Stimulated activated CD4-positive, alpha-beta T cell treated with anti-CD3 and anti-CD28 coated beads, TNF-alpha, amount 100 ng/mL, for 4 hours (primary cell): Measurements from ENCODE around the gene PLCB1.
"Not testable (repeated sequence)": the region's sequence is repeated elsewhere in the genome, so short reads cannot be mapped to it uniquely, and the experiment has no call there.

Source experiments
- DNase-seq, 3 experiments: peaks; one replicate each; pipeline ENCODE4 v3.0.0-alpha.2; 2020; ENCODE audit warnings: low read depth in 3 of 3

PLCB1 gene

DNA sequence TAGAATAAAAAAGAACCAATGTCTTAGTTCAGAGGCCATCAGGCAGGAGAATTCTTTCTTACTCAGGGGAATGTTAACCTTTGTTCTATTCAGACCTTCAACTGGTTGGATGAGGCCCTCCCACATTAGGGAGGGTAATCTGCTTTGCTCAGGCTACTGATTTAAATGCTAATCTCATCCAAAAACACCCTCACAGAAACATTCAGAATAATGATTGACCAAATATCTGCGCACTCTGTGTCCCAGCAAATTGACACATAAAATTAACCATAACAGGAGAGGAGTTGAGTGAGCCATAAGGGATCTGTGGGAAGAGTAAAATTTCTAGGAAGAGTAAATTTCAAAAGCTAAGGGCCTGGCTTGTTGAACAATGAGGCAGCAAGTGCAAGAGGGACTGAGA, 702.8 kb downstream of the PLCB1 start:
- no peak for DNase-seq

DNA sequence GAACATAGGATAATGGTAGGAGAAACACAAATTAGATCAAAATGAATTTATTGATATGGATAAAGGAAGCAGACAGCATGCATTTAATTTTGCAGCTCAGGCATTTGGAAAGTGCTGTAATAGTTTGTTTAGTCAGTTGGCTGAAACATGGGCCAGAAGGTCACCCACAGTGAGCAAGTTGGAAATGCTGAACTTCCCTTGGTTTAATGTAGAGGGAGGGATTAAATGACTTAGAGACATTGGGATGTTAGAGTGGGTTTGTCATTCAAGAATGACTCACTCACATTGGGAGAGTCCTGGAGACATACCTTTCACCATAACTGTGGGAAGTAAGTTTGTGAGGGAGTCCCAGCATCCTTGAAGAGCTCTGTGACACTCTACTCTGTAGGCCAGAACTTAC, 705.3 kb downstream of the PLCB1 start:
- DNase-seq, result no peak

DNA sequence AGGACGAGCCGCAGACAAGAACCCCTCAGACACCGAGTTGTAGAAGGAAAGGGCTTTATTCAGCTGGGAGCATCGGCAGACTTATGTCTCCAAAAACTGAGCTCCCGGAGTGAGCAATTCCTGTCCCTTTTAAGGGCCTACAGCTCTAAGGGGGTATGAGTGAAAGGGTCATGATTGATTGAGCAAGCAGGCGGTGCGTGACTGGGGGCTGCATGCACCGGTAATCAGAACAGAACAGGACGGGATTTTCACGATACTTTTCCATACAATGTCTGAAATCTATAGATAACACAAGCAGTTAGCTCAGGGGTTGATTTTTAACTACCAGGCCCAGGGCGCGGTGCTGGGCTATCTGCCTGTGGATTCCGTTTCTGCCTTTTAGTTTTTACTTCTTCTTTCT, 710.5 kb downstream of the PLCB1 start:
- DNase-seq, result no peak

DNA sequence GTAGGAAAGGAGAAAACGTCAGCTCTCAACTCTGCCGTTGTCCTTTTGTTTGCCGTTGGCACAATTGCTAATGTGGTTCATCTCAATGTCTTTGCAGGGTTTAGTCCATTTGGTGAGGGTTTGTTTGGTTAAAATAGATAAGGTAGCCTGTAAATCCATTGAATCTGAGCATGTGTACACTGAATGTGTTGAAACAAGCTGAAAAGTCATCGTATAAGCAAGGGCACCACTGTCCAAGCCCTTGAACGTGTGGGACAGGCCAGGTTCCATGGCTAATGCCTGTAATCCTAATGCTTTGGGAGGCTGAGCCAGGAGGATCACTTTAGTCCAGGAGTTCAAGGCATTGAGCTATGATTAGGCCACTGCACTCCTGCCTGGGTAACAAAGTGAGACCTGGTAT, 712.1 kb downstream of the PLCB1 start:
- DNase-seq, result no peak

DNA sequence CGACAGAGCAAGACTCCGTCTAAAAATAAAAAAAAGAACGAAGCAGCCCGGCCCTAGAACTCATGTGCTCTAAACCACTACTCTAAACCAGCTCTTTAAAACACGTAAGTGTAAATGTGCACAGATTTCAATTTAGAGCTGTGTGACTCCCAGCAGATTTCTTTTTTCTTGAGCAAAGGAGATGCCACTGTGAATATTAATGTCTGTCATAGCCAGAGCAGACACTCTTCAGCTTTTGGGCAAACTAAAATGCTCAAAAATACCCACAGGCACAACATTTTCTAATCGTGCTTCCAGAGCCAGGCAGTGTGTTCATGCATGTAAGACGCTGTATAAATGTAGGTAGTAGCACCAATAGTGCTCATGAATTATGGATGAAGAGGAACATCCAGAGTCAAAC, 717.9 kb downstream of the PLCB1 start:
- DNase-seq, result no peak

DNA sequence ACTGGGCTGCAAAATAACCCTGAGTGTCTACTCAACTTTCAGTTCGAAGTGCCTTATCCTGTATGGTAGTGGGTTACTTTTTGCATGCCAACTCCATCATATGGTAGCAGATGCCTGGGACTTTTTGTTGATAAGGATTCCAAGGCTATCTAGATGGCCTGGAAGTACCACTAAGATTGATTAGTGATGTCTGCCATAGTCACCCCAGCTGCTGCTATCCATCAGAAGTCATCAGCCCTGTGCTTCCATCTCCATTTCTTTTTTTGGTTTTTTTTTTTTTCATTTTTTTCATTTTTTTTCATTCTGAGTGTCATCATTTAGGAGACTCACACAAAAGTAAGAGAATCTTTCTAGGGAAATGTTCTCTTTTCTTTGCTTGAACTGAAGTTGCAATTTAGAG, 719.4 kb downstream of the PLCB1 start:
- no peak for DNase-seq

DNA sequence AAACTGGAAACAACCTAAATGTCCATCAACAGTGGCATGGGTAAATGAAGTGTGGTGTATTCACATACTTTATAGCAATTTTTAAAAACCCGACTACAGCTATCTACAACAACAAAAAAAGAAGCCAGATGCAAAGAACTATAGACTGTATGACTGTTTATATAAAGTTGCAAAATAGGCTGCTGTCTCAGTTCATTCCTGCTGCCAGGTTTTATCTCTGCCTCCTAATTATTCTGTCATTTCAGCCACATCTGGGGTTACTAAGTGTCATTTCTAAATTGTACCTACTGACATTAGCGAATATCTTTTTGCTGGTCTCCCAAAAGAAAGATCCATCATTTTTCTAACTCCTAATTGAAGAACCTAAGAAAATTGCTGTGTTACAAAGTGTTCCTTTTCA, 719.9 kb downstream of the PLCB1 start:
- DNase-seq, result not testable (repeated sequence)

DNA sequence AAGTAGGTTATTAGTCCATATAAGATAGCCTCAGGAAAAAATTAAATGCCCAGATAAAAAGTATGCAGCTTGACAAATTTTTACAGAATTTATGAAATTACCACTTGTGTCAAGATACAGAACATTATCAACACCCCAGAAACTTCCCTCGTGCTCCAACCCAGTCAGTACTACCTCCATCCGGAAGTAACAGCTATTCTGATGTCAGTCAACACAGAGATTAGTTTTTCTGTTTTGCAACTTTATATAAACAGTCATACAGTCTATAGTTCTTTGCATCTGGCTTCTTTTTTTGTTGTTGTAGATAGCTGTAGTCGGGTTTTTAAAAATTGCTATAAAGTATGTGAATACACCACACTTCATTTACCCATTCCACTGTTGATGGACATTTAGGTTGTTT, 721.1 kb downstream of the PLCB1 start:
- DNase-seq, result not testable (repeated sequence)

DNA sequence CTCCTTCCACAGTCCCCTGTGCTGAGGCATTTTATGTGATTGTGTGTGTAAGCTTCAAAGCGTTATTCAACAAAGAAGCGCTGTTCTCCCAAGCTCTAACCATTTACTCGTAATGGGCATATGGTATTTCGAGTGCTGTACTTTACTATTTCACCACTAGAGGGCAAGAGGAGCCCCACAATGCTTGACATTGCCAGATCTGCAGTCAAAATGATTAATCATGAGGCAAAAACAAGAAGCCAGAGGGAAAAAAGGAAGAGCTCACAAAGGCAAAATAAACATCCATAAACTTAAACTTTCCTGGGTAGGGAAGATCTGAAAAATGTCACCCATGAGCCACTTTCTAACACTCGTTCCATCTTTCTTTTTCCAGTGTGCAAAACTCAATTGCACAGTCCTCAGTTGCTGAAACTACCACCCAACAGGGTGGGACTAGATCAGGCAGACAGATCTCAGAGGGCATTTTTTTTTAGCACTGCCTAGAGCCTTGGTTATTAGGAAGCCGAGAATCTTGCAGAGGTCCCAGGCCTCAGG, 721.8 kb downstream of the PLCB1 start:
- DNase-seq, result no peak

DNA sequence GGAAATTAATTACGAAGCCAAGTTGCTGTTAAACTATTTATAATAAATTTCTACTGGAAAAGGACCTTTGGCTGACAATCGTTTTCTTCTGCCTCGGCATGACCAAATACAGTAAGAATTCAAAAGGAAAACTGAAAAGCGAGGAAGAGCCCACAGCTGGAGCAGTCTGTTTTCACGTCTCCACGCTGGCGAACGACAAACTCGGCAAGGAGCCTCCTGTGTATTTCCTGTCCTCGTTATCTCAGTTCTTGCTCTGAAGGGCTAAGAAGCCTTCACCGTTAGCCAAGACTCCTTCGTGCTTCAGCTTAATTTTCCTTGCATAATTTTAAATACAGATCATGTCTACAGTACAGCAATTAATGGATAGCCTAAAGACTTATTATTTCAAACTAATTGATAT, 722.5 kb downstream of the PLCB1 start:
- no peak for DNase-seq

DNA sequence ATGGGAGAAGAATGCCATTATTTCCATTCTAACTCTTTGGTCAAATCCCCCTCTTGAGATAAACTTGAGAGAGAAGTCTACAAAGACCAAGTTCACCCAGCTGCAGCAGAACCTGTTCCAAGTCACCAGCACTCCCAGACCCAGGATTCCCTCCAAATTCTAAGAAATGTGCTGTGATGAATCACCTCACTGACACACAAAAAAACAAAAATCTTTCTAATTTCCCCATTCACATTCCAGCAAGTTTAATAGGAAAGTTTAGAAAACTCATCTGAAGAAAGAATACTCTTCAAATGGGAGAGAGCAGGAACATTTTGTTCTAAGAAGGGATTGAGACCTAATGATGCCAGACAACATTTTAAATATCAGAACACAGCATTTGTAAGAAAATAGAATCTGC, 723.2 kb downstream of the PLCB1 start:
- no peak for DNase-seq

DNA sequence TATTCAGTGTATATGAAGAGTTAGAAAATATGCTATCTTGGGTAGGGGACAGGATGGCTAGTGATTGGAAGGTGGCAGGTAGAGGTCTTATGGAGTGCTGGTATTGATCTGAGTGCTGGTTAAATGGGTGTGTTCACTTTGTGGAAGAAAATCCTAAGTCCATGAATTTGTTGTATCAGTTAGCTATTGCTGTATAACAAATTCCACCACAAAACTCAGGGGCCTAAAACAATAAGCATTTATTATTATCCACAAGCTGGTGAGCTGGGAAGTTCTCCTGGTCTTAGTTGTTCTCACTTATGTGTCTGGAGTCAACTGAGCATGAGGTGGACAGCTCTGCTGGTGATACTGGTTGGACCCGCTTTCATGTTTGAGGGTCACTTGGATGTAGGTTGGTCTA, 724.6 kb downstream of the PLCB1 start:
- no peak for DNase-seq

DNA sequence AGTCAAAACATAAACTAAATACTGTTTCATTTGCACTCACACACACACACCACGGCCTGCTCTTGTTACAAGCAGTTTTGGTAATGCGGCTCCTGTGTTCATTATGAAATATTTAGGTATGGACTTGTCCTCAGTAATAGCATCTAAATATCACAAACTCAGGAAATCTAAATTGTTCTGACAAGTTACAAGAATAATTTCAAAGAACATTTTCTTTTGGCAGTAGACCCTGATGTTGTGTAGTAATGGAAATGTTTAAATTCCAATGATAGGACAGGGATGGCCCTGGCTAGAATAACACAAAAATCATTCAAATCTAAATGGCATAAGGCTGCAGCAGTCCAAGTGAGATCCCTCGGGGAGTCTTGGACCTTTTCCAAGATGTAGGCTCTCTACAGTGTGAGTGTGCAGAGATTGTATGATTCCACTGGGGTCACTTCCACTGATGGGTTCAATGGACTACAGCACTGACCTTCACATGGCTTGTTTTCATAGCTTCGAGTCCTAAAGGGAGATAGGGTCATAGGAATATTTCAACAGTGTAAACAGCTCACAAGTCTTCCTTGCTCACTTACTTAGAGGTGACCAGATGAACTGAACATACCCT, 726.2 kb downstream of the PLCB1 start:
- no peak for DNase-seq

DNA sequence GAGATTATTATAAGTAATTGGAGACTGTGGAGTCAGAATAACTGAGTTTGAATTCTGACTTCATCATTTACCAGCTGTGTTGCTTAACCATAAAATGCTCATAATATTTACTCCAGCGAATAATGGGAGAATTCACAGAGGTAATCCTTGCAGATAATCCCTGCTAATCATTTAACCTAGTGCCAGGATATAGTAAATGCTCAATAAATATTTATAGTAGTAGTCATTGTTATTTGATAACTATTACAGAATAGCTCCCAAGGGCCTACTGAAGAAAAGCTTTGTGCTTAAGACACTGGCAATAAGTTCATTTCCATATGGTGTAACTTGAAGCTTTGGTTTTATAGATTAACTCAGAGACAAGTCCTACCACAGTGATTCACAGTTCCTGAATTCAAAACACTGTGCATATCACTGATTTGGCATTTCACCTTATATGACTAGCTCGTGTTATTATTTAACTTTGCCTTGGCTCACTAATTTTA, 728.0 kb downstream of the PLCB1 start:
- no peak for DNase-seq

DNA sequence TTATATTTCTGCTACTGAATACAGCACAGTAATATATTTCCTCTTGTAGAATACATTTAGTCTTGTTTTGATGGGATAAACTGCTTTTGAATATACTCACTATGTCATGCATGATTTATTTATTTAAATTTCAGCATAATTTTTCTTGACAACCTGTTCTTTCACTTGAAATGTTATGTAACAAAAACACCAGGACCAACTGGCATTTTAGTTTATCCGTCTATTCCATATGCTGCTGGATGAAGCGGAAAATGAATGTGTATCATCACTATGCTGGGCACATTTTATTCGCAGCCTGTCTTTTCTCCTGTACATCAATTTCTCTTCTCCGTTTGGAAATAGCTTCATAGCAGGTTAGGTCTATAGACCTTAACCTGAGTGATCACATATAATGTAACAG, 730.0 kb downstream of the PLCB1 start:
- no peak for DNase-seq

DNA sequence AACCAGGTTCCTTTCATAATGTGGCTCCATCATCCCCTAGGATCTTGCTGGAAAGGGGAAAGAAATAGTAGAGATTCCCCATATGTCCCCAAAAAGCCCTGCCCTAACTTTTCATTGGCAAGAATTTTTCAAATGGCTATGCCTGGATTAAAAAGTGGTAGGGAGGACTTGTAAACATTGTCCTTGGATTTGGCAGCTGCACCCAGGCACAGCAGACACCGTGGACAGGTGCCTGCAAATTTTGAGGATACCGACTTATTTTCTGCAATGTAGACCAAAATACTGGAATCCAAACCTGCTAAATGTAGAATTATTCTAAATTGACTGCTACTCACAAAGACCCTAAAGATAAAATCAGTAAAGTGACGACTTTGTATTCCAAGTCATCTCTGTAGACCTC, 733.6 kb downstream of the PLCB1 start:
- DNase-seq, result no peak

DNA sequence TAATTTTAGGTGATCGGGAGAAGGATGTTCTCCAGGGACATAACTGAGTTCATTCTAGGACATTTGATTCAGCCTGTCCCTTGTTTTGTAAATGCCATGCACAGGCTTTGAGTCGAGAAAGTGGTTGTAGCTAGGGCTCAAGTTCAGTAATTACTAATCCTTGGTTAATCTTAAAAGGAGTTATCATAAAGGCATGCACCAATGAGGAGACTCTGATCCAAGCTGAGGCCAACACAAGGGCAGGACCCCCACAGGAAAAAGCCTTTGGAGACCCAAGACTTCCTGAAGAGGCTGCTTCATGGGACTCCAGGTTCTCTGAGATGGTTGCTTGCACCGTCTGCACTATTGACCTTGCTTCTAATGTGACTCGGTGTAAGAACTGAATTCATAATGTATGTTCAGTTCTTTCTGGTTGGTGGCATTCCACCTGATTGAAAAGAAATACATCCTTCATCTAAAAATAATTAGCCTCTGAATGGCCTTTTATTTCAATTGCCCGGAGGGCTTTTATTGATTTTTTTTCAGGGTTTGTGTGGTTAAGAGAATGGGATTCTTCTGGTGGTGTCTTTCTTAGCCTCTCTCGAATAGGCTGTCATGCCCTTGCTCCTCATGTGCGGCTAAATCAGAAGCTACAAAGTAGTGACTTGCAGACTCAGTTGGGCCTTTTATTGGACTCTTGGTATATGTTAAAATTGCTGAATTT, 735.1 kb downstream of the PLCB1 start:
- no peak for DNase-seq

DNA sequence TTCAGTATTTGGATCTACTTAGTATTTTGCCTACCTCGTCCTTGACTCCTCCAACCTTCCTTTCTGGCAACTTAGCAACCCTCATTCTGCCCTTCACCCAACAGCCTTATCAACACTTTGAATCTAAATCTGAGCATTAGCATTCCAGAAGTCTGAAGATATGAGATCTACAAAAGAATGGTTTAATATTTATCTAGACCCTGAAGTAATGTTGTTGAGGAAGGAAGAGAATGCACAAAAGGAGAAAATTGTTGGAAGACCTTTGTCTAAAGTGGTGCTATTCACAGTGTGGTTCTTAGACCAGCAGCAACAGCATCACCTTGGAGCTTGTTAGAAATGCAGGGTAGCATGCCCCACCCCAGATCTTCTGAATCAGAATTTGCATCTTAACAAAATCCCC, 738.6 kb downstream of the PLCB1 start:
- DNase-seq, result no peak

DNA sequence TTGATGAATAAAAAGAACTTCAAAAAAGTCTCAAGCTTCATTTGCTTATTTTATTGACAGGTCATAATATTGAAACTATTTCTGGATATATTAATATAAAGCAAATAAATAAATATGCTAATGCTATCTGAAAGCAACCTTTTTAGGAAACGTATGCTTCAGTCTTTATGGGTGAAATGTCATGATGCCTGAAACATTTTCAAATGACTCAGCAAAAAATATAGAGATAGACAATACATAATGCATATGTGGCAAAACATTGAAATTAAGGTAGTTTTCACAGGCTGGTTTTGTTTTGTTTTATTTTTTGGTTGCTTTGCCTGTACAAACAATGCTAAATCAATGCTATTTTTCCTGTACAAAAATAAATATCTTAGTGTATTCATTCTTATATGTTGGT, 742.4 kb downstream of the PLCB1 start:
- DNase-seq, result no peak

DNA sequence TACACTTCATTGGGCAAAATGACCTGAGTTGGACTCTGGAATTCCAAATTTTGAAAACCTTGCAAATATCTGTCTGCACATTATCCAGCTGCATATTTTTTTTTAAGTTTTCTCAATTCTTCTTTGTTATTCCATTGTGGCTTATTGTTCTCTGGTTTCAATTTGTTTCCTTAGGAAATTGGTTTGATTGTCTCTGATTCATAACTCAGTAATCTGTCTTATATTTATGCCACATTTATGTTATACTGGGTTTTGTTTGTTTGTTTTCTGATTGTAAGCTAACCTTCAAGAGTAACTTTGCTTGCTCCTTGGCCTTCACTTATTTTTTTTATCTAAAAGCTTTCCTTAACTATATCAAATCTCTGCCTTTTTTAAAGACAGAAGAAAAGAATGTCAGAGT, 743.5 kb downstream of the PLCB1 start:
- no peak for DNase-seq

DNA sequence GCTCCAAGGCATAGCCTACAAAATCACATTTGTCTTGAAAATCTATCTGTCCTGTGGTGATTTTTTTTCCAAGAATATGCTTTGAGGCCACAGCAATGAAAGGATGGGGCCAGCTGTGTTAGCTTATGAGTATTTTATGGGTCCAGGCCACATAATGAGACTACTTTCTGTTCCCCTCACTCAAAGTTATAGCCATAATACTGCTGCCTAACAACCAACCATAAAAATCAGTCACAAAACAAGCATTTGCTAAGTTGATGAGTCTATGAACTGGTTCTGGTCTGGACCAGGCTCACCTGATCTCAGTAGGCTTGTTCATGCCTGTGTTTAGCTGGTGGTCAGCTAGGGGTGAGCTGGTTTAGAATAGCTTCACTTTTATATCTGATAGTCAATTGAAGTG, 744.3 kb downstream of the PLCB1 start:
- no peak for DNase-seq

DNA sequence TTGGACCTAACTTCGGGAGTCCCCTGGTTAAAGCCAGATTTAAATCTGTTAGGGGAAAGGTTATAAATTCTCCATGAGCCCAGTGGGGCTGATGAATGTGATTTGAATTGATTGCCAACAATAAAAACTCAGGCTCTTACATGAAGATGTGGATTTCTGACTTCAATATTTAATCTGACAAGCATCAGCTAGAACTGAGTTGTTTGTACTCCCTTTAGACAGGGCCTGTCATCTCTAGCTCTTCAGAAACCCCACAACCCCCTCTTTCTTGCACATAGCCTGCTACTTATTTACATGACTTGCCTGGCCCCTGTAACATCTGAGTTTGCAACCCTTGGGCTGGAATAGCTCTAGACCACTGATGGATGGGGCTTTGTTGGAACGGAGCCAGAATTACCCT, 745.2 kb downstream of the PLCB1 start:
- no peak for DNase-seq

DNA sequence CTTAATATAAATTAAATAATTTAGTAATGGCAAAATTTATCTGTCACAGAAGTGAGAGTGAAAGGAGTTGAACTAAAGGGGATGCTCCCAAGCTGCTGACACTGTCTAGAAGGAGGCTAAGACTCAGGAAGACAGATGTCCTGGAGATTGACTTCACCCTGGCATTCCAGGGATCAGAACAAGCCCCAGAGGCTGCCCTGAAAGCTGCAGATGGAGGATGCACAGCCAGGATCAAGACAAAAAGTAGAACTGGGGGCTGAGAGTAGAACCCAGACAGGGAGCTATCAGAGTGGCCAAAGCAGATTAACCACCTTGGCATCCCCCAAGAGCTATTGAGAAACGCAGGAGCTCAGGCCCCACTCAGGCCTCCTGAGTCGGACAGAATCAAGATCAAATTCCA, 747.6 kb downstream of the PLCB1 start:
- DNase-seq, result no peak
